K562 (cell line): ENCODE measurements around the gene PPP1CC. TPM values are rescaled to one million over a fixed set of nuclear protein-coding genes. Genes with fewer than 3 reads are reported as not detected.

Experiments
- ATAC-seq: fragments of 200-7000 bp; cut with Tn5 transposase; 3 replicates; pipeline ENCODE4 v1.9.1; 2020; ENCODE audit warnings: moderate library complexity
- BruUV-seq: library from RNA; stranded (reverse); fragments of 400-500 nt; replicated peaks from 2 replicates; lab custom pipeline; 2021; lab: Mats Ljungman, UMichigan
- CTCF ChIA-PET: fragments of 300-600 bp; formaldehyde crosslinking; extraction: SDS; loops from one replicate; lab custom pipeline; 2021; ENCODE audit warnings: low intra/inter-chr PET ratio; lab: Yijun Ruan, JAX
- POLR2A ChIA-PET: fragments of 300-600, 350-650 bp; sonication (Branson Sonifier 250); formaldehyde crosslinking; extraction: SDS; loops from one replicate; lab custom pipeline; 2021; ENCODE audit warnings: antibody characterized with exemption, inconsistent platforms; lab: Yijun Ruan, JAX
- DNase-seq, 4 experiments: peaks; one replicate each; pipeline versions ENCODE4 v3.0.0 to v3.0.0-alpha.2; 2011 to 2018; ENCODE audit warnings: low spot score in 3 of 4, mixed read lengths in 3 of 4; ENCODE audit errors: extremely low read depth in 1 of 4
- FAIRE-seq: peaks from 2 replicates; lab custom pipeline; 2011; peaks lifted over from hg19 to GRCh38; lab: Jason Lieb, UNC
- H2AFZ ChIP-seq: 2 replicates; pipeline ENCODE4 v1.6.0; 2011; ENCODE audit warnings: low read depth, low read length, control low read depth, inconsistent platforms
- H3K27ac ChIP-seq: fragments of 200-600 bp; 3 replicates; pipeline ENCODE4 v1.8.0; 2011; ENCODE audit warnings: low read depth, mild to moderate bottlenecking, control low read depth, inconsistent platforms, low read length, moderate library complexity, mixed read lengths; ENCODE audit errors: extremely low read depth
- H3K27me3 ChIP-seq, 2 experiments: fragments of 300-600 bp in 1 of 2; 2 replicates in 1 of 2; 3 replicates in 1 of 2; pipeline versions ENCODE4 v1.6.0 to v1.8.0; 2011; ENCODE audit warnings: inconsistent platforms in 2 of 2, low read length in 2 of 2, mild to moderate bottlenecking in 1 of 2, mixed read lengths in 1 of 2, moderate library complexity in 1 of 2; ENCODE audit not compliant: control insufficient read depth in 2 of 2, insufficient read depth in 2 of 2
- H3K36me3 ChIP-seq: fragments of 300-600 bp; 3 replicates; pipeline ENCODE4 v1.8.0; 2011; ENCODE audit warnings: mild to moderate bottlenecking, low read length, inconsistent platforms; ENCODE audit not compliant: control insufficient read depth, insufficient read depth
- H3K4me1 ChIP-seq, 2 experiments: fragments of 200-600 bp in 1 of 2; replicated peaks in 1 of 2; 2 replicates in 1 of 2; 3 replicates in 1 of 2; pipeline versions ENCODE4 v1.5.1 to v1.8.0; 2011; ENCODE audit warnings: inconsistent platforms in 2 of 2, low read length in 2 of 2, mild to moderate bottlenecking in 1 of 2, mixed read lengths in 1 of 2, moderate library complexity in 1 of 2; ENCODE audit not compliant: control insufficient read depth in 2 of 2, insufficient read depth in 2 of 2
- H3K4me2 ChIP-seq: 2 replicates; pipeline ENCODE4 v1.6.1; 2011; ENCODE audit warnings: low read length, control low read depth, inconsistent platforms, mixed read lengths; ENCODE audit not compliant: insufficient read depth
- H3K4me3 ChIP-seq: fragments of 200-600 bp; sonication (generic), shearing (Covaris generic); 2 replicates; pipeline ENCODE4 v1.5.1; 2016; ENCODE audit warnings: control low read depth, inconsistent platforms
- H3K79me2 ChIP-seq: fragments of 200-600 bp; 3 replicates; pipeline ENCODE4 v1.8.0; 2011; ENCODE audit warnings: low read length, inconsistent platforms; ENCODE audit not compliant: control insufficient read depth, insufficient read depth
- H3K9ac ChIP-seq, 2 experiments: 2 replicates each; pipeline versions ENCODE4 v1.6.0 to v1.6.1; 2011; ENCODE audit warnings: low read depth in 2 of 2, low read length in 2 of 2, control low read depth in 1 of 2, inconsistent platforms in 1 of 2, mild to moderate bottlenecking in 1 of 2, mixed read lengths in 1 of 2; ENCODE audit not compliant: insufficient read depth in 1 of 2
- H3K9me1 ChIP-seq: one replicate; pipeline ENCODE4 v1.6.0; 2011; ENCODE audit warnings: inconsistent platforms, mild to moderate bottlenecking, low read length, moderate library complexity; ENCODE audit not compliant: control insufficient read depth, insufficient read depth
- H3K9me3 ChIP-seq: replicated peaks from 2 replicates; pipeline ENCODE4 v1.5.1; 2011; ENCODE audit warnings: low read depth, low read length, inconsistent platforms; ENCODE audit not compliant: control insufficient read depth, insufficient read depth
- H4K20me1 ChIP-seq: replicated peaks from 2 replicates; pipeline ENCODE4 v1.6.1; 2011; ENCODE audit warnings: low read length, inconsistent platforms, mixed read lengths; ENCODE audit not compliant: control insufficient read depth, insufficient read depth
- CEBPB ChIP-seq: fragments of 450-650 bp; IDR thresholded peaks from 2 replicates; pipeline ENCODE4 v1.6.1; 2016; ENCODE audit warnings: missing genetic modification characterization, missing compliant biosample characterization
- EGR1 ChIP-seq: fragments of 450-650 bp; conservative IDR thresholded peaks from 2 replicates; pipeline ENCODE4 v1.6.1; 2017; ENCODE audit warnings: mild to moderate bottlenecking
- HDAC6 ChIP-seq: IDR thresholded peaks from 2 replicates; pipeline ENCODE4 v1.6.1; 2012; ENCODE audit warnings: low read depth, mild to moderate bottlenecking, control low read depth, inconsistent platforms, low read length, moderate library complexity
- MTF1 ChIP-seq: fragments of 250-450 bp; sonication (Bioruptor Pico); IDR thresholded peaks from 2 replicates; pipeline ENCODE4 v1.9.0; 2021; ENCODE audit warnings: moderate library complexity, mild to moderate bottlenecking, inconsistent platforms, borderline replicate concordance
- NFIC ChIP-seq: fragments of 450-650 bp; IDR thresholded peaks from 2 replicates; pipeline ENCODE4 v1.6.1; 2017; ENCODE audit warnings: mild to moderate bottlenecking, inconsistent platforms
- NFIX ChIP-seq: fragments of 250-450 bp; sonication (Bioruptor Pico); IDR thresholded peaks from 2 replicates; pipeline ENCODE4 v1.4.0; 2020; ENCODE audit warnings: low read depth, mild to moderate bottlenecking, moderate library complexity
- ZNF507 ChIP-seq: conservative IDR thresholded peaks from 2 replicates; pipeline ENCODE4 v1.6.1; 2017; ENCODE audit warnings: missing genetic modification characterization, missing compliant biosample characterization
- ZNF668 ChIP-seq: fragments of 250-450 bp; sonication (Bioruptor Pico); IDR thresholded peaks from 2 replicates; pipeline ENCODE4 v1.8.0; 2022; ENCODE audit warnings: mild to moderate bottlenecking, inconsistent platforms
- ZNF77 ChIP-seq: fragments of 250-450 bp; sonication (Bioruptor Pico); IDR thresholded peaks from 2 replicates; pipeline ENCODE4 v1.5.0; 2020
- WGBS: fragments of 100-300 bp; shearing (Covaris generic); methylation state at CpG from one replicate; pipeline ENCODE4 v1.1.6; 2016; ENCODE audit warnings: low coverage, mixed read lengths; ENCODE audit not compliant: insufficient coverage; ENCODE audit errors: missing lambda C conversion rate; 5-methylcytosine and 5-hydroxymethylcytosine counted together
- in situ Hi-C: fragments of 300-500 bp; cut with MboI; formaldehyde crosslinking; loops from 4 replicates; pipeline ENCODE4 v1.15.0; 2018; ENCODE audit warnings: inconsistent platforms, mixed read lengths
- intact Hi-C: fragments of 100-400 bp; cut with micrococcal nuclease; formaldehyde crosslinking; loops from 2 replicates; pipeline ENCODE4 v1.14.2; 2022
- polyA plus RNA-seq, 8 experiments: library from polyadenylated mRNA; depleted of rRNA in 4 of 8; stranded (reverse) in 5 of 8; unstranded in 3 of 8; fragments of >200 nt; fragmentation: Nextera tagmentation in 2 of 8; fragmentation: Illumina TruSeq in 1 of 8; extraction: Ambion mirVana in 2 of 8; extraction: Trizol in 1 of 8; gene quantifications; 2 replicates each; pipeline versions ENCODE4 v1.2.1 to v1.2.3, GENCODE V29; 2011 to 2014; ENCODE audit warnings: inconsistent platforms in 1 of 8, missing spikeins in 1 of 8
- total RNA-seq, 7 experiments: library from RNA; depleted of rRNA in 6 of 7; stranded (reverse); fragments of >200 nt in 6 of 7; fragmentation: Illumina TruSeq in 2 of 7; extraction: Trizol in 2 of 7; gene quantifications; 2 replicates each; pipeline versions ENCODE4 v1.2.1 to v1.2.3, GENCODE V29; 2011 to 2021; ENCODE audit warnings: low replicate concordance in 1 of 7
- TF ChIP-seq, protein P1 (sequence below): fragments of 250-450 bp; sonication (Bioruptor Pico); IDR thresholded peaks from 2 replicates; pipeline ENCODE4 v1.4.0; 2020; ENCODE audit warnings: borderline replicate concordance
- TF ChIP-seq, protein P2 (sequence below), 2 experiments: IDR thresholded peaks; 2 replicates each; pipeline ENCODE4 v1.6.1; 2012; ENCODE audit warnings: improper control_type of control experiment in 2 of 2, low read depth in 2 of 2, low read length in 2 of 2, borderline replicate concordance in 1 of 2

Gene PPP1CC
- total and polyA plus RNA-seq, 9 of the 15 experiments (the other 6 are each of a cell fraction or from before 2014, with no cell fraction given) = 67.4 to 286 (median 195) TPM

DNA sequence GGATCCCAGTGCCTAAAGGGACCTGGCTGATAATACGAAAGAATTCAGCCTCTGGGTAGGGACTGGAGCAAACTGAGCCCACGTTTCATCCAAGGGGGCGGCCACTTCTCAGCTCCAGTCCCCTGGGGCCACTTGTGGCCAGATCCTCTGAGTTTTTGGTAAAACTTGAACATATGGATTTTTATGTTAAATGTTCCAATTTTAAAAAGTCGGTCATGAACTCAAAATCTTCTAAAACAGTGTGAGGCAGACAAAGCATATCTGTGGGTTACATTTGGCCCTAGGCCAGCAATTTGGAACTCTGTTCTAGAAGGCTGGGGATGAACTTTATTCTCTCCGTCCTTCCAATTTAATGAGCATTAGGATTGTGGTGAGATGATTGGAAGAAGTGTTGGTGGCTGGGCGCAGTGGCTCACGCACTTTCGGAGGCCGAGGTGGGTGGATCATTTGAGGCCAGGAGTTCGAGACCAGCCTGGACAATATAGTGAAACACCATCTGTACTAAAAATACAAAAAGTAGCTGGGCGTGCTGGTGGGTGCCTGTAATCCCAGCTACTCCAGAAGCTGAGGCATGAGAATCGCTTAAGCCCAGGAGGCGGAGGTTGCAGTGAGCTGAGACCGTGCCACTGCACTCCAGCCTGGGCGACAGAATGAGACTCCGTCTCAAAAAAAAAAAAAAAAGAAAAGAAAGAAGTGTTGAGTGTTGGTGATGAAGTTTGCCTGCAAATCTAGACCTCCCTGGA lies 3.0 kb upstream of the PPP1CC start:
- CTCF ChIA-PET = no interaction called here
- ATAC-seq = no peak

DNA sequence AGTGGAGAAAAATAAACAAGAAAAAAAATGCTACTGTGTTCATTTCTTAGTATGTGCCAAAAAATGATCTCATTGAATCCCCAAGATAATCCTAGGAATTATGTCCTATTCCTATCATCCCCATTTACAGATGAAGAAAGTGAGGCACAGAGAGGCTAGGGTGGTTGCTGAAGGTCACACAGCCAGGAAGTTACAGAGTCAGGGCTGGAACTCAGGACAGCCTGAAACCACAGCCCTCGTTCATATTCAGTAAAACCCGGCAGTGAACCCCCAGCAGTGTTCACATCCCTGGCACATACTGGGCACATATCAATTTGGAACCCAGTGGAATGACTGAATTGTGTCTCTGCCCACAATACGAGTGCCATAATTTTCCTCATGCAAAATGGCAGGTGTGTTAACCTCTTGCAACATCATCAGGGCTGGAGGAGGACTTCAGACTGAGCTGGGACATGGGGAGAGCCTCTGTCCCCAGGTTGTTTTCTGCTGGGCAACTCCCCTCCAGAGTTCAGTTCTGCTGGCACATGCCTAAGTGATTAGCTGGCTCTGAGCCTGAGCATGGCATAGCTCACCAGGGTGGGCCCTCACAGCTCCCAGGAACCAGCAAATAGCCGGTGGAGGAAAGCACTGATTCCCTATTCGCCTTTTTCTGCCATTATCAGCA lies 2.0 kb upstream of the PPP1CC start:
- ChIA-PET CTCF (no interaction called here), POLR2A (interaction anchor here (0.6 to 1.2 kb wide), 2 partner anchors 11 to 1828 kb away, joined by 3 read pairs; no protein-coding TSS in a partner anchor)
- Histone ChIP-seq H3K9me3 (no peaks in the 10 kb centered on the region), H3K4me1 (peaks cover 10 to 12% of the 10 kb centered on the region in 2 experiments), H3K4me3 (no peak overlapping the region), H3K79me2 (peaks cover 30% of the 10 kb centered on the region), H3K9me1 (no peaks in the 10 kb centered on the region), H3K4me2 (no peak overlapping the region), H2AFZ (no peak overlapping the region), H3K9ac (no peak overlapping the region; a peak in 1 of 4 replicates), H3K27me3 (no peaks in the 10 kb centered on the region), H4K20me1 (peaks cover 15% of the 10 kb centered on the region), H3K36me3 (peaks cover 14% of the 10 kb centered on the region), H3K27ac (no peak overlapping the region)
- WGBS = 37% methylated on average over 5 of the region's 5 CpGs
- ATAC-seq (no peak), DNase-seq (no peak), FAIRE-seq (no peak)
- intact Hi-C loops = loop anchor here (5.0 kb wide), 1 partner anchor 83 kb away; no protein-coding TSS in a partner anchor
- BruUV-seq = no TSS peak
- in situ Hi-C loops = no loop called here
- TF ChIP-seq, protein P1, sequence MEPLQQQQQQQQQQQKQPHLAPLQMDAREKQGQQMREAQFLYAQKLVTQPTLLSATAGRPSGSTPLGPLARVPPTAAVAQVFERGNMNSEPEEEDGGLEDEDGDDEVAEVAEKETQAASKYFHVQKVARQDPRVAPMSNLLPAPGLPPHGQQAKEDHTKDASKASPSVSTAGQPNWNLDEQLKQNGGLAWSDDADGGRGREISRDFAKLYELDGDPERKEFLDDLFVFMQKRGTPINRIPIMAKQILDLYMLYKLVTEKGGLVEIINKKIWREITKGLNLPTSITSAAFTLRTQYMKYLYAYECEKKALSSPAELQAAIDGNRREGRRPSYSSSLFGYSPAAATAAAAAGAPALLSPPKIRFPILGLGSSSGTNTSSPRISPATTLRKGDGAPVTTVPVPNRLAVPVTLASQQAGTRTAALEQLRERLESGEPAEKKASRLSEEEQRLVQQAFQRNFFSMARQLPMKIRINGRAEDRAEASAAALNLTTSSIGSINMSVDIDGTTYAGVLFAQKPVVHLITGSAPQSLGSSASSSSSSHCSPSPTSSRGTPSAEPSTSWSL (CRISPR knock-in tag) = no peak
- no peak for TF ChIP-seq ZNF507 (tag)
- TF ChIP-seq MTF1 (CRISPR knock-in tag) = no peak
- peak; percentile 64 for TF ChIP-seq CEBPB (tag)
- no peak for TF ChIP-seq ZNF77 (CRISPR knock-in tag)
- TF ChIP-seq HDAC6 = no peak
- TF ChIP-seq, protein P2, sequence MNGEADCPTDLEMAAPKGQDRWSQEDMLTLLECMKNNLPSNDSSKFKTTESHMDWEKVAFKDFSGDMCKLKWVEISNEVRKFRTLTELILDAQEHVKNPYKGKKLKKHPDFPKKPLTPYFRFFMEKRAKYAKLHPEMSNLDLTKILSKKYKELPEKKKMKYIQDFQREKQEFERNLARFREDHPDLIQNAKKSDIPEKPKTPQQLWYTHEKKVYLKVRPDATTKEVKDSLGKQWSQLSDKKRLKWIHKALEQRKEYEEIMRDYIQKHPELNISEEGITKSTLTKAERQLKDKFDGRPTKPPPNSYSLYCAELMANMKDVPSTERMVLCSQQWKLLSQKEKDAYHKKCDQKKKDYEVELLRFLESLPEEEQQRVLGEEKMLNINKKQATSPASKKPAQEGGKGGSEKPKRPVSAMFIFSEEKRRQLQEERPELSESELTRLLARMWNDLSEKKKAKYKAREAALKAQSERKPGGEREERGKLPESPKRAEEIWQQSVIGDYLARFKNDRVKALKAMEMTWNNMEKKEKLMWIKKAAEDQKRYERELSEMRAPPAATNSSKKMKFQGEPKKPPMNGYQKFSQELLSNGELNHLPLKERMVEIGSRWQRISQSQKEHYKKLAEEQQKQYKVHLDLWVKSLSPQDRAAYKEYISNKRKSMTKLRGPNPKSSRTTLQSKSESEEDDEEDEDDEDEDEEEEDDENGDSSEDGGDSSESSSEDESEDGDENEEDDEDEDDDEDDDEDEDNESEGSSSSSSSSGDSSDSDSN (IDR thresholded peaks at IDR 0.05; ENCODE audit: borderline replicate concordance in 1 of 2, low read depth in 2 of 2, low read length in 2 of 2) = no peak

More for the DNA sequence above, 3.0 kb upstream of the PPP1CC start:
- DNase-seq (no peak), FAIRE-seq (no peak)
- Histone ChIP-seq H3K4me3 (no peak overlapping the region), H3K9ac (no peak overlapping the region), H2AFZ (no peak overlapping the region), H3K9me3 (no peaks in the 10 kb centered on the region), H3K4me2 (no peak overlapping the region), H3K79me2 (peaks cover 21% of the 10 kb centered on the region), H3K27ac (no peak overlapping the region), H3K9me1 (no peaks in the 10 kb centered on the region), H4K20me1 (peaks cover 11% of the 10 kb centered on the region), H3K36me3 (peaks cover 7% of the 10 kb centered on the region), H3K4me1 (peaks cover 2 to 12% of the 10 kb centered on the region in 2 experiments; a peak in 2 of 5 replicates), H3K27me3 (no peaks in the 10 kb centered on the region)
- WGBS = 68% methylated on average over 16 of the region's 16 CpGs
- in situ Hi-C loops = no loop called here
- BruUV-seq = no TSS peak
- POLR2A ChIA-PET = interaction anchor here (1.2 kb wide), 1 partner anchor 12 kb away, joined by 3 read pairs; no protein-coding TSS in a partner anchor
- intact Hi-C loops = no loop called here
- TF ChIP-seq EGR1 (no peak), NFIX (CRISPR knock-in tag) (peak; percentile 58), NFIC (peak; percentile 93), ZNF668 (CRISPR knock-in tag) (no peak)
